PFSK-1 (cell line): ENCODE results near the gene CNGB1.

ENCODE experiments used
- FOXP2 ChIP-seq: optimal IDR thresholded peaks from 2 replicates; pipeline ENCODE3; 2011; ENCODE audit warnings: borderline replicate concordance, control low read depth, inconsistent platforms; ENCODE audit not compliant: insufficient read depth; ENCODE audit errors: extremely low read length, extremely low read depth
- POLR2AphosphoS5 ChIP-seq: IDR thresholded peaks from 2 replicates; pipeline ENCODE4 v1.6.1; 2012; ENCODE audit warnings: low read depth, mild to moderate bottlenecking, control low read depth, low read length, moderate library complexity
- REST ChIP-seq, 2 experiments: IDR thresholded peaks; 2 replicates each; pipeline versions ENCODE4 v1.6.1 to v1.8.0; 2011 to 2012; ENCODE audit warnings: low read depth in 2 of 2, low read length in 2 of 2, control low read depth in 1 of 2, inconsistent platforms in 1 of 2, mild to moderate bottlenecking in 1 of 2, moderate library complexity in 1 of 2; ENCODE audit not compliant: insufficient read depth in 1 of 2
- SIN3A ChIP-seq: IDR thresholded peaks from 2 replicates; pipeline ENCODE4 v1.6.1; 2012; ENCODE audit warnings: mild to moderate bottlenecking, low read length, moderate library complexity, borderline replicate concordance; ENCODE audit not compliant: insufficient read depth
- TAF1 ChIP-seq: IDR thresholded peaks from 2 replicates; pipeline ENCODE4 v1.6.1; 2012; ENCODE audit warnings: low read length, control low read depth, borderline replicate concordance; ENCODE audit not compliant: insufficient read depth

CNGB1 gene

GRCh38 chr16:57903656-57904055, 67.3 kb downstream of the CNGB1 start:
- TF ChIP-seq FOXP2 (no peak), SIN3A (no peak), REST (IDR thresholded peaks at IDR 0.05; ENCODE audit: insufficient read depth in 1 of 2, low read depth in 2 of 2, low read length in 2 of 2) (no peak), POLR2AphosphoS5 (no peak), TAF1 (no peak)

DNA sequence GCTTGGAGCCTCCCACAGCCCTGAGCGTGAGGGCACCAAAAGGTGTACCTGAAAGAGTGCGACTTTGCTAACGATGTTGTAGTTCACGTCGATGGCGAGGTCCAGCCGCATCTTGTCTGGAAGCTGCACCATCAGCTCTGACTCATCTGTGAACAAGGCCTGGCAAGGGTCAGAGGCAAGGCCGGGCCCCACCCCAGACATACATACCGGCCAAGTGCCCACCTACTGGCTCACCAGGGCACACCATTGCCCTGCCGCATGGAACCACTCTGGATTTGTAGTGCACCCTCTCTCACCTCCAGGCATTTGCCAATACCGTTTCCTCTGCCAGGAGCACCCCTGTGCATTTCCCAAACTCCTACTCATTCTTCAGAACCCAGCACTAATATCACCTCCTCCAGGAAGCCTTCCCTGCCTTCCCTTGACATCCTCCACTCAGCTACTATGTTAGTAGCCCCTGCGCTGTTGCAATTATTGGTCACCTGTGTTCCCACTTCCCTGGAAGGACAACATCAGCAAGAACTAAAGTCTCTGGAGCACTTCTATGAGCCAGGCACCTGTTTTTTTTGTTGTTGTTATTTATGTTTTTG, 69.4 kb downstream of the CNGB1 start:
- no peak for TF ChIP-seq TAF1

DNA sequence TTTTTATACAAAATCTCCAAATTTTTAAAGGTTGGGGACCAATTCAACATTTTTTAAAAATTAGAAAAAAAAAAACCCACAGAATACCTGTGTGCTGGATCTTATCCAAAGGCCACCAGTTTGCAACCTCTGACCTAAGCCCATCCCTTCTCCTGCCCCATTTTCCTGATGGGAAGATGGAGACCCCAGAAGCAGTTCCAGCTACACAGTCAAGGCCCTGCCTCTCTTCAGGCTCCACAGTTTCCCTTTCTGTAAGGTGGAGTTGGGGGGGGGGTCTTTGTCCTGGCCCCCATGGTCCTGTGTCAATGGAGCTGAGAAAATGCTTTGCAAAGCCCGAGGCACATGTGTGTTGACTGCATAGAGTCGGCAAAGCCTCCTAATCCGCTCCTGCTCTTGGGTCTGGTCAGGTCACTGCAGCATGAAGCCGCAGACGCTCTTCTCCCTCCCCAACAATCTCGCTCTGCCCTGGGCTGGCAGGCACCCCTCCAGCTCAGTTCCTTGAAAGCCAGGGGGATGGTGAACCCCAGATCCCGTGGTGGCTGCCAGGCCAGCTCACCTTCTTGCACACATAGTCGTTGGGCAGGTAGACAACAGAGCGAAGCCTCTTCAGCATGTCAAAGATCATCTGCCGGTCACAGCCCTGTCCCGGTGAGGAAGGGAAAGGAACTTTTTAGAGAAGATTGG, 70.0 kb downstream of the CNGB1 start:
- TF ChIP-seq POLR2AphosphoS5 = no peak
- TF ChIP-seq TAF1 = no peak

- TF ChIP-seq POLR2AphosphoS5 (no peak), SIN3A (no peak), REST (IDR thresholded peaks at IDR 0.05; ENCODE audit: insufficient read depth in 1 of 2, low read depth in 2 of 2, low read length in 2 of 2) (no peak), FOXP2 (no peak), TAF1 (no peak)
Measured at GRCh38 chr16:57899771-57900661, 70.9 kb downstream of the CNGB1 start.

DNA sequence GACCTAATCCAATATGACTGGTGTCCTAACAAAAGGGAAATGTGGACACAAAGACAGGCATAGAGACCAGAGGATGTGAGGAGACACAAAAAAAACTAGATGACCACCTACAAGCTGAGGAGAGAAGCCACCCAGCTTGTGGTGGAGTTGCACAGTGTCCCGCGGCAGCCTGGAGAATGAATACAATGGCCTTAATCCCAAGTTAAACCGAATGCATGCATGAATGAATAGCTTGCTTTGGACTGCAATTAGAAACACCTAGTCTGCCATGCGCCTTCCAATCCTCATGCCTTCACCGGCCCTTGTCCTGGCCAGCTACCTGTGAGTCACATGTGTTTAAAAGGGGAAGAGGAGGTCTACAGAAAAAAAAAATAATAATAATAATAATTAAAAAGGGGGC, 72.0 kb downstream of the CNGB1 start:
- TF ChIP-seq FOXP2 = no peak
- no peak for TF ChIP-seq REST (IDR thresholded peaks at IDR 0.05; ENCODE audit: insufficient read depth in 1 of 2, low read depth in 2 of 2, low read length in 2 of 2)
- TF ChIP-seq POLR2AphosphoS5 = no peak
- TF ChIP-seq SIN3A = no peak
- no peak for TF ChIP-seq TAF1

GRCh38 chr16:57897996-57898395, 72.9 kb downstream of the CNGB1 start:
- TF ChIP-seq SIN3A = no peak
- TF ChIP-seq POLR2AphosphoS5 = no peak
- TF ChIP-seq FOXP2 = no peak
- TF ChIP-seq TAF1 = no peak
- no peak for TF ChIP-seq REST (IDR thresholded peaks at IDR 0.05; ENCODE audit: insufficient read depth in 1 of 2, low read depth in 2 of 2, low read length in 2 of 2)
